Mucosa of gallbladder (tissue), 1 donor: ENCODE data around the gene SLC29A1. TPM values are rescaled to one million over a fixed set of nuclear protein-coding genes. Genes with fewer than 3 reads are reported as not detected.
"Not testable (repeated sequence)": the region's sequence is repeated elsewhere in the genome, so short reads cannot be mapped to it uniquely, and the experiment has no call there.

Source experiments
- DNase-seq: peaks from one replicate; pipeline ENCODE4 v3.0.0-alpha.2; 2020; ENCODE audit warnings: low spot score
- total RNA-seq: library from RNA; stranded (reverse); gene quantifications from one replicate; pipeline ENCODE4 v1.2.1, GENCODE V29; 2021
- donor health status: DM: no; HTN: no; CAD: no.

SLC29A1 gene
- total RNA-seq, 1 donor from 2014 or later = 66.1 TPM

DNA sequence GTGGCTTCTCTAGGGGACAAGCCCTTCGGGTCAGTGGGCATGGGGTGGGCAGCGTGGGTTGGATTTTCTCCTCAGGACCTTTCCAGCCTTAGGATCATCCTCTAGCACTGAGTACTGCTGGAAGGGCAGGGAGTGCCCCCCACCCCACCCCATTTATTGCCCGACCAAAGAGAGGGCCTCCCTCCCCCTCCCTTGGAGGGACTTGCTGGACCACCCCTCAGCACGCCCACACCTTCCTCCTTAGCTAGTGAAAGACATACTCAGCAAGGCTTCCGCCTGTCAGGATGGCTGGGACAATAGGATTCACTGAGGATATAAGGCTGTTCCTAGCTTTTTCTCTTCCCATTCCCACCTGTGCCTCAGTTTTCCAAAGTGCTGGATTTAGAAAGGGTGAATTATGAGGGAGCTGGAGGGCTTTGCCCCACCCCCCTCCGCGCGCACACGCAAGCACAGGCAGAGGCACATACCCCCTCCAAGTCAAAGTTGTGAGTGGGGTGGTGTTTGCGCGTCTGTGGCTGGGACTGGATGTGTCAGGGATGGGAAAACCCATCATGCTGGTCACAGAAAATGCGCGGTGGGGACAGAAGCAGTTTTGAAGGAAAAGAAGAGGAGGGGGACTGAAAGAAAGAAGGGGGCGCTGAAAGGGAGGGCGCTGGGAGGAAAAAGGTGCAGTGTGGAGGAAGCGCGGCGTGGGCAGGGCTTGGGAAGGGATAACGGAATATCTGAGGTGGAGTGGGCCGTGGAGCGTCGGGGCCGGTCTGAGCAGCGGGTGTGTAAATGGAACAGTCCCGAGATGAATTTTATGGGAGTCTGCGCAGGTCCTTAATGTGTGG, 693 bp upstream of the SLC29A1 start:
- no peak for DNase-seq

- no peak for DNase-seq
Measured at GRCh38 chr6:44224029-44224964, 902 bp downstream of the SLC29A1 start.

- no peak for DNase-seq
Measured at GRCh38 chr6:44224965-44225305, 1.5 kb downstream of the SLC29A1 start.

GRCh38 chr6:44225579-44226325, 2.4 kb downstream of the SLC29A1 start:
- no peak for DNase-seq

GRCh38 chr6:44226368-44227147, 3.2 kb downstream of the SLC29A1 start:
- no peak for DNase-seq

DNA sequence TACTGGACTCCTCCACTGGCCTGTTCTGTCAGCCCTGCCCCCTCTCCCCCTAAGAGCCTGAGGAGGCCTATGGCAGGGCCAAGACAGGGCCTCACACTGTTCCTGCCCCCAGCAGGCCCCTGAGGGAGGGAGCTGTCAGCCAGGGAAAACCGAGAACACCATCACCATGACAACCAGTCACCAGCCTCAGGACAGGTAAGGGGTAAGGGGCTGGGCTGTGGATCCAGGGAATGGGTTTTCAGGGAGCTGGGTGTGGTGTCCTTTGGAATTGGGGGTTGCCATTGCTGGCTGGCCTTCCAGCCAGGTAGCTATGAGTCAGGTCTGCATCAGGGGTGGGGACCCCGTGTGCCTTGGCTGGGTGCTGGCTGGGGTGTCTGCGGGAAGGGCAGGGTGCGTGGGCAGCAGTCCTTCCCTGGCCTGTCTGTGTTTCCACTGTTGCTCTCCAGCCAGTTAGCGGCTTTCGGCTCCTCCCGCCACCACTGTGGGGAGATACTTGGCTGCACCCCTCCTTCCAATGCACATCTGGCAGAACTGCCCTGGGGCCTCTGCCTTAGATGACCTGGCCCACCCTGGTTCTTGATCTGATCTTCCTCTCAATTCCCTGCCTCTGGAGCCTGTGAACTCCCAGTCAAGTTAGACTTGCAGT, 3.9 kb downstream of the SLC29A1 start:
- DNase-seq = no peak

DNA sequence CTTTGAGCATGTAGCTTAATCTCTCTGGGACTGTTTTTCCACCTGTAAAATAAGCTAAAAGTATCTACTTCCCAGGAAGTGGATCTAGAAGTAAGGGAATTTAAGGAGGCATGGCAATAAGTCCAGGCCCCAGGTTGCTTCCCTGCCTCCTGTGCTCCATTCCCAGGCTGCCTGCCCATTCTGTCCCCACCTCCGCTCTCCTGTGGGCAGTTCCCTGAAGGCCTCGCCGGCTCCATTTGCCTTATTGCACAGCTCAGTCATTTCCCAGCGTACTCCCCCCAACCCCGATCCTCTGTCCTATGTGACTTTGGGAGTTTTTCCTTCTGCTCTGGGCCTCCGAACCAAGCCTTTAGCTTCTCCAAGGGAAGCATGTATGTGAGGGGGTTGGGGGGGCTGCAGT, 4.6 kb downstream of the SLC29A1 start:
- no peak for DNase-seq

GRCh38 chr6:44228433-44228832, 5.0 kb downstream of the SLC29A1 start:
- DNase-seq = no peak

- no peak for DNase-seq
Measured at GRCh38 chr6:44228836-44229235, 5.4 kb downstream of the SLC29A1 start.

GRCh38 chr6:44229376-44230033, 6.1 kb downstream of the SLC29A1 start:
- DNase-seq = no peak

DNA sequence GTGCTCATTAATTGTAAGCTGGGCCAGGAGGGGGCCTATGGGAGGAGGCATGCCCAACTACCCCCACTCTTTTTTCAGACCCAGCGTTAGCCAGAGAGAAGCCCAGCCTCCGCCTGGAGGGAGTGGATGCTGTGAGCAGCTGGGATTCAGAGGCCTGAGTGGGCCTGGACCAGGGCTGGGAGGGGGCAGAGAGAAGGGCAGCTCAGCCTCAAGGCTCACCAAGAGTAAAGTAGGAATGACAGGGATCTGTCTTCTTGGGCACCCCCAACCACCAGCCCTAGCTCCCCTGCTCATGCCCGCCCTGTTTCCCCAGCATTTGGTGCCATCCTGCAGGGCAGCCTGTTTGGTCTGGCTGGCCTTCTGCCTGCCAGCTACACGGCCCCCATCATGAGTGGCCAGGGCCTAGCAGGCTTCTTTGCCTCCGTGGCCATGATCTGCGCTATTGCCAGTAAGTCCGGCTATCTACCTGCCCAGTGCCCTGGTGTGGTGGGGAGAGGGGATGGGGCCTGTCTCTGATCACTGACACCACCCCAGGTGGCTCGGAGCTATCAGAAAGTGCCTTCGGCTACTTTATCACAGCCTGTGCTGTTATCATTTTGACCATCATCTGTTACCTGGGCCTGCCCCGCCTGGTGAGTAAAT, 6.8 kb downstream of the SLC29A1 start:
- DNase-seq = no peak

DNA sequence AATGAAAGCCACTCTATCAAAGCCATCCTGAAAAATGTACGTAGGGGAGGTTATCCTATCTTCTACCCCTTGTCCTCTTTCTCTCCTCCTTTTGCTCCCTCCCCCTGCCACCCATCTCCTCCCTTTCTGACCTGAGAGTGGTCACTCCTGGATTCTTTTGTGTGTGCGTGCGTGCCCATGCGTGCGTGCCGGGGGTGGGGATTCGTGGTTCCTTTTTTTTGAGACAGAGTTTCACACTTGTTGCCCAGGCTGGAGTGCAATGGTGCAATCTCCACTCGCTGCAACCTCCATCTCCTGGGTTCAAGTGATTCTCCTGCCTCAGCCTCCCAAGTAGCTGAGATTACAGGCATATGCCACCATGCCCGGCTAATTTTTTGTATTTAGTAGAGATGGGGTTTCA, 8.0 kb downstream of the SLC29A1 start:
- not testable (repeated sequence) for DNase-seq

DNA sequence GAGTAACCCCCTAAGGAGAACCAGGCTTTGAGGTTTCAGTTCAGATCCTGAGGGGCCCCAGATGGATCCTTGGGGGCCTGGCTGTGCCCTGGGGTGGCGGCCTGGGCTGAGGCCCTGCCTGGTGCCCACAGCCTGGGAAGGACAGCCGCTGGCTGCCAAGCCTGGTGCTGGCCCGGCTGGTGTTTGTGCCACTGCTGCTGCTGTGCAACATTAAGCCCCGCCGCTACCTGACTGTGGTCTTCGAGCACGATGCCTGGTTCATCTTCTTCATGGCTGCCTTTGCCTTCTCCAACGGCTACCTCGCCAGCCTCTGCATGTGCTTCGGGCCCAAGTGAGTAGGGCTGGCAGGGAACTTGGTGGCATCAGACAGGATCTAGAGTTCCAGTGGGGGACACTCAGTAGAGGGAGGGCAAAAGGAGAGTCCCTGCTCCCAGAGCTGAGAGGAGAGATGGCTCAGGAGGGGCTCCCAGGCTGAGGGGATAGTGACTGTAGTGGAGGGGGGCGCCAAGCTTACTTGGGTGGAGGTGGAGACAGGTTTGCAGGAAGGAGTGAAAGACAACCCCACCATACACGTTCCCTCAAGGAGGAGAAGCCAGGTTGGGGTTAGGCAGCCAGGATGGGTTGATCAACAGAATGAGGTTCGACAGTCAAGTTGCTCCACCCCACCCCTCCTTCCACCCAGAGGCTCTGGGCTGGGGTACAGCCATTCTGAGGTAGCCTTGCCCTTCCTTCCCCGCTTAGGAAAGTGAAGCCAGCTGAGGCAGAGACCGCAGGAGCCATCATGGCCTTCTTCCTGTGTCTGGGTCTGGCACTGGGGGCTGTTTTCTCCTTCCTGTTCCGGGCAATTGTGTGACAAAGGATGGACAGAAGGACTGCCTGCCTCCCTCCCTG, 9.5 kb downstream of the SLC29A1 start:
- no peak for DNase-seq

DNA sequence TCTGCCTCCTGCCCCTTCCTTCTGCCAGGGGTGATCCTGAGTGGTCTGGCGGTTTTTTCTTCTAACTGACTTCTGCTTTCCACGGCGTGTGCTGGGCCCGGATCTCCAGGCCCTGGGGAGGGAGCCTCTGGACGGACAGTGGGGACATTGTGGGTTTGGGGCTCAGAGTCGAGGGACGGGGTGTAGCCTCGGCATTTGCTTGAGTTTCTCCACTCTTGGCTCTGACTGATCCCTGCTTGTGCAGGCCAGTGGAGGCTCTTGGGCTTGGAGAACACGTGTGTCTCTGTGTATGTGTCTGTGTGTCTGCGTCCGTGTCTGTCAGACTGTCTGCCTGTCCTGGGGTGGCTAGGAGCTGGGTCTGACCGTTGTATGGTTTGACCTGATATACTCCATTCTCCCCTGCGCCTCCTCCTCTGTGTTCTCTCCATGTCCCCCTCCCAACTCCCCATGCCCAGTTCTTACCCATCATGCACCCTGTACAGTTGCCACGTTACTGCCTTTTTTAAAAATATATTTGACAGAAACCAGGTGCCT, 10.2 kb downstream of the SLC29A1 start:
- DNase-seq = no peak

GRCh38 chr6:44234101-44235025, 11.0 kb downstream of the SLC29A1 start:
- peak; percentile 75 for DNase-seq

DNA sequence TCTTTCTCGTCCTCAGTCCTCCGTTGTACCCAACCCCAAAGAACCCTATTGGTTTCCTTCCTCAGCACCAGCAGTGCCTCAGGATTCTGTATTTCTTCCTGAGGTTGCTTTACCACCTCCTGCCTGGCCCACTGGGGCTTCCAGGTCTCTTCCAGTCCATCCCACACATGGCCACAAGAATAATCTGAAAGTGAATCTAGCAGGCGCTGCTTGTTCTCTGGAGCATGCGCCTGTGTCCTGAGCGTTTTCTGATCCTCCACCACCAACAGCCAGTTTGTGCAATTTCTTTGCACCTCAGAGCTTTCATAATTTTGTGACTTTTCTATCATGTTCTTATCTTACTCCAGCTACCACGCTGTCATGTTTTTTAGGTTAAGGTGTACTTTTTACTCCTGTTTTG, 11.9 kb downstream of the SLC29A1 start:
- DNase-seq = no peak

DNA sequence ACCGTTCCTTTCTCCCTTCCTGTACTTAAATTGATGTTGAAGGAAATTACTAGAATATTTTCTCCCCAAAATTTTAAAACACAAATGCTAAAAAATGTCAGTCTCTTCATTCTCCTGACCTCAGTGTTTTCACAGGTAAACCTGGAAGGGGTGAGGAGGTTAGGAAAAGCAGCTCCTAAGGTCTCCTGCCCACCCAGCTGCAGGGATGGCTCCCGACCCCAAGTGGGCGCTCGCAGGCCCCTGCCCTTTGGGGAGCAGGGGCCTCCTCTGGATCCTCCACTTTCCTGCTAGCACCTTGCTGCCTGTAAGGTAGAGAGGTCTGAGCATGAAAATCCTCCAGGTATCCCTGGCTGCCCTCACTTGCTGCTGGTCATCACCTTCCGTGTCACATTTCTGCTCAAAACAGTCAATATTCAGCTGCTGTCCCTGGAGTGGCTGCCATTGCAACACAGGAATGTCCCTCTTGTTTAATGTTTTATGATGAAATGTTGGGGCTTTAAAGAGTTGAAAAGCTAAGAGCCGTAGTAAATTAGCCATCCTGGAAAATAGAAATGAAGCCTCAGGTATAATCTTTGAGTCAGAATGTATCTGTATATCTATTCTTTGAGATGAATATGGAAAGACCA, 12.6 kb downstream of the SLC29A1 start:
- DNase-seq = no peak
